ENCODE measurements around the gene RETREG1.

The RETREG1 gene

GRCh38 chr5:16534280-16534679, 82.5 kb downstream of the RETREG1 start:
- in situ Hi-C loops (cut with MboI; ENCODE audit: low sequenced_read_pairs), result no loop called here

GRCh38 chr5:16531063-16531648, 85.6 kb downstream of the RETREG1 start:
- in situ Hi-C loops (cut with MboI; ENCODE audit: low sequenced_read_pairs), result no loop called here

- in situ Hi-C loops (cut with MboI; ENCODE audit: low sequenced_read_pairs), result no loop called here
Measured at GRCh38 chr5:16529306-16529705, 87.5 kb downstream of the RETREG1 start.

GRCh38 chr5:16528382-16529110, 88.3 kb downstream of the RETREG1 start:
- in situ Hi-C loops (cut with MboI; ENCODE audit: low sequenced_read_pairs), result no loop called here

- in situ Hi-C loops (cut with MboI; ENCODE audit: low sequenced_read_pairs), result no loop called here
Measured at GRCh38 chr5:16525651-16526050, 91.1 kb downstream of the RETREG1 start.

GRCh38 chr5:16524286-16524685, 92.5 kb downstream of the RETREG1 start:
- in situ Hi-C loops (cut with MboI; ENCODE audit: low sequenced_read_pairs), result no loop called here

- in situ Hi-C loops (cut with MboI; ENCODE audit: low sequenced_read_pairs), result no loop called here
Measured at GRCh38 chr5:16521521-16522483, 95.0 kb downstream of the RETREG1 start.

GRCh38 chr5:16520841-16521240, 96.0 kb downstream of the RETREG1 start:
- in situ Hi-C loops (cut with MboI; ENCODE audit: low sequenced_read_pairs), result no loop called here

- in situ Hi-C loops (cut with MboI; ENCODE audit: low sequenced_read_pairs), result no loop called here
Measured at GRCh38 chr5:16519435-16519834, 97.4 kb downstream of the RETREG1 start.

GRCh38 chr5:16518606-16519005, 98.2 kb downstream of the RETREG1 start:
- in situ Hi-C loops (cut with MboI; ENCODE audit: low sequenced_read_pairs), result no loop called here

GRCh38 chr5:16515532-16515931, 101.3 kb downstream of the RETREG1 start:
- in situ Hi-C loops (cut with MboI; ENCODE audit: low sequenced_read_pairs), result no loop called here

GRCh38 chr5:16510098-16510497, 106.7 kb downstream of the RETREG1 start:
- in situ Hi-C loops (cut with MboI; ENCODE audit: low sequenced_read_pairs), result no loop called here

GRCh38 chr5:16508730-16509531, 107.9 kb downstream of the RETREG1 start:
- in situ Hi-C loops (cut with MboI; ENCODE audit: low sequenced_read_pairs), result no loop called here

GRCh38 chr5:16507716-16508115, 109.1 kb downstream of the RETREG1 start:
- in situ Hi-C loops (cut with MboI; ENCODE audit: low sequenced_read_pairs), result no loop called here

GRCh38 chr5:16505904-16506303, 110.9 kb downstream of the RETREG1 start:
- in situ Hi-C loops (cut with MboI; ENCODE audit: low sequenced_read_pairs), result no loop called here

GRCh38 chr5:16505140-16505891, 111.5 kb downstream of the RETREG1 start:
- in situ Hi-C loops (cut with MboI; ENCODE audit: low sequenced_read_pairs), result no loop called here

- in situ Hi-C loops (cut with MboI; ENCODE audit: low sequenced_read_pairs), result no loop called here
Measured at GRCh38 chr5:16504571-16504970, 112.2 kb downstream of the RETREG1 start.

GRCh38 chr5:16502866-16503265, 113.9 kb downstream of the RETREG1 start:
- in situ Hi-C loops (cut with MboI; ENCODE audit: low sequenced_read_pairs), result no loop called here

- in situ Hi-C loops (cut with MboI; ENCODE audit: low sequenced_read_pairs), result no loop called here
Measured at GRCh38 chr5:16500024-16500423, 116.8 kb downstream of the RETREG1 start.

- in situ Hi-C loops (cut with MboI; ENCODE audit: low sequenced_read_pairs), result no loop called here
Measured at GRCh38 chr5:16497546-16497945, 119.3 kb downstream of the RETREG1 start.

Measured in HL-60/S4 treated with phorbol 12-myristate 13-acetate at 8.2 ng/mL for 4 days and 3 days (cell line).